H9 (cell line): ENCODE measurements around the gene PLP2. TPM values are rescaled to one million over a fixed set of nuclear protein-coding genes. Genes with fewer than 3 reads are reported as not detected.

ENCODE experiments used
- DNase-seq: peaks from one replicate; pipeline ENCODE4 v3.0.0-alpha.2; 2017
- H2AFZ ChIP-seq: one replicate; pipeline ENCODE4 v1.6.1; 2013; ENCODE audit warnings: mild to moderate bottlenecking, low read length, control low read depth, moderate library complexity
- H2AK5ac ChIP-seq: 2 replicates; pipeline ENCODE4 v1.6.1; 2013; ENCODE audit warnings: low read length, control low read depth, mixed read lengths; ENCODE audit not compliant: insufficient read length
- H2BK120ac ChIP-seq: one replicate; pipeline ENCODE4 v1.6.1; 2013; ENCODE audit warnings: low read depth, mild to moderate bottlenecking, low read length, control low read depth, inconsistent platforms; ENCODE audit not compliant: poor library complexity, severe bottlenecking
- H2BK12ac ChIP-seq: 2 replicates; pipeline ENCODE4 v1.6.1; 2013; ENCODE audit warnings: low read length, control low read depth, mixed read lengths, low read depth; ENCODE audit not compliant: insufficient read length
- H2BK15ac ChIP-seq: 2 replicates; pipeline ENCODE4 v1.6.1; 2013; ENCODE audit warnings: low read depth, low read length, control low read depth
- H2BK20ac ChIP-seq: one replicate; pipeline ENCODE4 v1.6.1; 2013; ENCODE audit warnings: low read depth, mild to moderate bottlenecking, low read length, control low read depth, inconsistent platforms; ENCODE audit not compliant: poor library complexity, severe bottlenecking
- H2BK5ac ChIP-seq: 2 replicates; pipeline ENCODE4 v1.6.1; 2013; ENCODE audit warnings: low read length, control low read depth, mixed read lengths; ENCODE audit not compliant: insufficient read length
- H3K14ac ChIP-seq: 2 replicates; pipeline ENCODE4 v1.6.1; 2013; ENCODE audit warnings: low read length, control low read depth; ENCODE audit not compliant: insufficient read depth
- H3K18ac ChIP-seq: 2 replicates; pipeline ENCODE4 v1.6.1; 2013; ENCODE audit warnings: low read depth, mild to moderate bottlenecking, mixed read lengths, low read length, control low read depth; ENCODE audit not compliant: insufficient read length
- H3K23ac ChIP-seq: 2 replicates; pipeline ENCODE4 v1.6.1; 2013; ENCODE audit warnings: low read length, control low read depth, mixed read lengths, low read depth; ENCODE audit not compliant: insufficient read length
- H3K23me2 ChIP-seq: 2 replicates; pipeline ENCODE4 v1.6.1; 2013; ENCODE audit warnings: low read depth, mild to moderate bottlenecking, mixed read lengths, low read length, control low read depth; ENCODE audit not compliant: insufficient read length, poor library complexity, severe bottlenecking
- H3K27ac ChIP-seq: 2 replicates; pipeline ENCODE4 v1.5.1; 2013; ENCODE audit warnings: low read length, control low read depth, mixed read lengths, low read depth; ENCODE audit not compliant: insufficient read length
- H3K27me3 ChIP-seq: 2 replicates; pipeline ENCODE4 v1.6.1; 2013; ENCODE audit warnings: low read length, control low read depth, inconsistent platforms; ENCODE audit not compliant: insufficient read depth
- H3K4ac ChIP-seq: 2 replicates; pipeline ENCODE4 v1.6.1; 2013; ENCODE audit warnings: low read depth, mild to moderate bottlenecking, control low read depth, inconsistent platforms, low read length, moderate library complexity
- H3K4me1 ChIP-seq: 2 replicates; pipeline ENCODE4 v1.6.1; 2013; ENCODE audit warnings: low read length, control low read depth, inconsistent platforms; ENCODE audit not compliant: insufficient read depth
- H3K4me2 ChIP-seq: 2 replicates; pipeline ENCODE4 v1.6.1; 2013; ENCODE audit warnings: low read length, control low read depth, mixed read lengths; ENCODE audit not compliant: insufficient read length, insufficient read depth
- H3K56ac ChIP-seq: 2 replicates; pipeline ENCODE4 v1.6.1; 2013; ENCODE audit warnings: low read depth, mild to moderate bottlenecking, mixed read lengths, low read length, control low read depth; ENCODE audit not compliant: insufficient read length
- H3K79me1 ChIP-seq: 2 replicates; pipeline ENCODE4 v1.6.1; 2013; ENCODE audit warnings: low read depth, mild to moderate bottlenecking, moderate library complexity, low read length, control low read depth, inconsistent platforms; ENCODE audit not compliant: insufficient read depth, poor library complexity, severe bottlenecking
- H3K79me2 ChIP-seq: 2 replicates; pipeline ENCODE4 v1.6.1; 2013; ENCODE audit warnings: low read length, control low read depth, inconsistent platforms; ENCODE audit not compliant: insufficient read depth
- H3K9ac ChIP-seq: 2 replicates; pipeline ENCODE4 v1.6.1; 2013; ENCODE audit warnings: low read length, control low read depth, mixed read lengths; ENCODE audit not compliant: insufficient read length; ENCODE audit errors: extremely low read depth
- H3K9me3 ChIP-seq: one replicate; pipeline ENCODE4 v1.6.1; 2013; ENCODE audit warnings: low read depth, low read length, inconsistent platforms; ENCODE audit not compliant: control insufficient read depth
- H3T11ph ChIP-seq: one replicate; pipeline ENCODE4 v1.6.1; 2013; ENCODE audit warnings: mild to moderate bottlenecking, low read length, control low read depth, inconsistent platforms
- H4K20me1 ChIP-seq: one replicate; pipeline ENCODE4 v1.6.1; 2013; ENCODE audit not compliant: control insufficient read depth, insufficient read length, insufficient read depth
- H4K5ac ChIP-seq: 2 replicates; pipeline ENCODE4 v1.6.1; 2013; ENCODE audit warnings: low read depth, mild to moderate bottlenecking, mixed read lengths, low read length, control low read depth; ENCODE audit not compliant: insufficient read length
- H4K8ac ChIP-seq: replicated peaks from 2 replicates; pipeline ENCODE4 v1.6.1; 2013; ENCODE audit warnings: low read length, control low read depth, mixed read lengths, low read depth; ENCODE audit not compliant: insufficient read length
- H4K91ac ChIP-seq: 2 replicates; pipeline ENCODE4 v1.6.1; 2013; ENCODE audit warnings: low read depth, mild to moderate bottlenecking, moderate library complexity, mixed read lengths, low read length, control low read depth; ENCODE audit not compliant: insufficient read length
- H3K27ac Mint-ChIP-seq, 3 experiments: 2 replicates in 2 of 3; 3 replicates in 1 of 3; pipeline ENCODE4 v1.8.0; 2020 to 2021; ENCODE audit warnings: mixed read lengths in 3 of 3, mild to moderate bottlenecking in 1 of 3, moderate library complexity in 1 of 3
- H3K27me3 Mint-ChIP-seq: 2 replicates; pipeline ENCODE4 v1.8.0; 2021; ENCODE audit warnings: low read depth, mild to moderate bottlenecking, moderate library complexity, mixed read lengths
- H3K36me3 Mint-ChIP-seq, 3 experiments: 2 replicates in 2 of 3; 3 replicates in 1 of 3; pipeline ENCODE4 v1.8.0; 2020 to 2021; ENCODE audit warnings: low read depth in 3 of 3, mixed read lengths in 3 of 3; ENCODE audit not compliant: insufficient read depth in 1 of 3
- H3K4me1 Mint-ChIP-seq, 2 experiments: 2 replicates each; pipeline ENCODE4 v1.8.0; 2020; ENCODE audit warnings: mixed read lengths in 2 of 2
- H3K4me3 Mint-ChIP-seq, 2 experiments: 2 replicates in 1 of 2; 3 replicates in 1 of 2; pipeline ENCODE4 v1.8.0; 2020 to 2021; ENCODE audit warnings: mild to moderate bottlenecking in 2 of 2, mixed read lengths in 2 of 2, moderate library complexity in 1 of 2
- H3K9me3 Mint-ChIP-seq, 2 experiments: 2 replicates in 1 of 2; 3 replicates in 1 of 2; pipeline ENCODE4 v1.8.0; 2020; ENCODE audit warnings: mild to moderate bottlenecking in 2 of 2, mixed read lengths in 2 of 2, moderate library complexity in 1 of 2
- CTCF ChIP-seq: fragments of 200-600 bp; sonication (generic); conservative IDR thresholded peaks from 3 replicates; pipeline ENCODE4 v1.8.0; 2021; ENCODE audit warnings: antibody characterized with exemption, mild to moderate bottlenecking
- WGBS: extraction: QIAGEN DNeasy Blood & Tissue Kit; methylation state at CpG from one replicate; pipeline ENCODE4 v1.1.7; 2013; ENCODE audit warnings: missing lambda C conversion rate, low lambda C conversion rate, mixed read lengths; ENCODE audit not compliant: insufficient read length; ENCODE audit errors: extremely low coverage; 5-methylcytosine and 5-hydroxymethylcytosine counted together
- total RNA-seq: library from RNA; stranded (reverse); gene quantifications from 2 replicates; pipeline ENCODE4 v1.2.1, GENCODE V29; 2021

Gene PLP2
- total RNA-seq, 1 experiment from 2014 or later, result 11.7 TPM

GRCh38 chrX:49199315-49199595 is 27.6 kb downstream of the PLP2 start:
- no peak overlapping the region for H2BK5ac ChIP-seq
- H3K23ac ChIP-seq, result no peak overlapping the region
- WGBS, result 100% methylated on average over 2 of the region's 11 CpGs

More at GRCh38 chrX:49199315-49199595, 27.6 kb downstream of the PLP2 start:
- no peak overlapping the region for H2BK12ac ChIP-seq
- no peak overlapping the region for H4K8ac ChIP-seq
- no peak overlapping the region for H3K56ac ChIP-seq
- H2BK20ac ChIP-seq, result no peak overlapping the region
- H3K4ac ChIP-seq, result no peak overlapping the region
- no peaks in the 10 kb centered on the region for H3K79me2 ChIP-seq
- Mint-ChIP-seq H3K4me3 (peak overlapping the region; percentile 53 to 84), H3K9me3 (peaks cover 73 to 82% of the 10 kb centered on the region in 2 experiments), H3K4me1 (peaks cover 11 to 18% of the 10 kb centered on the region in 2 experiments; a peak in 3 of 4 replicates), H3K27me3 (peaks cover 16% of the 10 kb centered on the region), H3K36me3 (peaks cover 0 to 14% (median 5%) of the 10 kb centered on the region in 3 experiments; a peak in 5 of 7 replicates), H3K27ac (no peak overlapping the region)
- H2AK5ac ChIP-seq, result no peak overlapping the region
- H4K91ac ChIP-seq, result no peak overlapping the region
- H3K27me3 ChIP-seq, result no peaks in the 10 kb centered on the region
- no peak overlapping the region for H3K9ac ChIP-seq
- no peak for DNase-seq
- no peak overlapping the region for H2BK15ac ChIP-seq
- TF ChIP-seq CTCF, result no peak
- H3K23me2 ChIP-seq, result peaks cover 14% of the 10 kb centered on the region
- H3T11ph ChIP-seq, result no peak overlapping the region
- no peak overlapping the region for H3K14ac ChIP-seq
- no peak overlapping the region for H2AFZ ChIP-seq
- peaks cover 23% of the 10 kb centered on the region for H3K9me3 ChIP-seq
- H3K18ac ChIP-seq, result no peak overlapping the region
- no peaks in the 10 kb centered on the region for H4K20me1 ChIP-seq
- peak overlapping the region; percentile 52 for H3K4me2 ChIP-seq
- no peak overlapping the region for H3K27ac ChIP-seq
- no peaks in the 10 kb centered on the region for H3K79me1 ChIP-seq
- H2BK120ac ChIP-seq, result no peak overlapping the region
- no peak overlapping the region for H4K5ac ChIP-seq
- H3K4me1 ChIP-seq, result no peaks in the 10 kb centered on the region
